Cerebellar cortex (tissue), 1 donor: Measurements from ENCODE around the gene GALNT10.
A peak's percentile ranks its signal among the peaks of the same experiment; 100 is the strongest.

Experiments used
- DNase-seq: peaks from one replicate; pipeline ENCODE4 v3.0.0-alpha.2; 2015; ENCODE audit warnings: low spot score

The GALNT10 gene

GRCh38 chr5:154380263-154380662 lies 189.7 kb downstream of the GALNT10 start:
- no peak for DNase-seq

DNA sequence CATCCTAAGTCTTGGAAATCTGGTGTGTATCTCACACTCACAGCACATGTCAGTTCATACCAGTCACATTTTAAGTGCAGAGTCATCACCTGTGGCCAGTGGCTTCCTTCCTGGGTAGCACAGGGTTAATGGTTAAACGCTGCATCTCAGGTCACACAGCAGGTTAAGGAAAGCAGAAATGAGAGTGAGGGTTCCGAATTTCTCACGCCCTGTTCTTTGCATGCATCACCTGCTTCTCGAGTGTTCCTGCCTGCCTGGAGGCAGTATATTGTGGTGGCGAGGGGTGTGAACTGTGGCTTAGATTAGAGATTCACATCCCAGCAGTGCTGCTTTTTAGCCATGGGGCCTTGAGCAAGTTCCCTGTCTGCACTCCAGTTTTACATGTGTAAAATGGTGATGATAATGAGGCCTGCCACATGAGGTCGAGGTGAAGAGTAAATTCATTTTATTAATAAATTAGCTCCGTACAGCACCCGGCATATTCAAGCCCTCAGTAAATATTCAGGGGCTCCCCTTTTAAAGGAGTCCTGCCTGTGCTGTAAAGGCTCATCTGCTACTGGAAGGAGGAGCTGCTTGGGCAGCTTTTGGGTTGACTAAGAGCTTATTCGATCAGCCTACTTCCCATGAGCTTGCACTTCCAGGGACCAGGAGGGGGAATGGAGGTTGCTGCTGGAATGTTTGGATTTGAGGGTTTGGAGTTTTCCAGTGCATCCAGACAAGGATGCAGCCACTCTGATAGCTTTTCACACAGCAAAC lies 194.1 kb downstream of the GALNT10 start:
- DNase-seq: no peak

DNA sequence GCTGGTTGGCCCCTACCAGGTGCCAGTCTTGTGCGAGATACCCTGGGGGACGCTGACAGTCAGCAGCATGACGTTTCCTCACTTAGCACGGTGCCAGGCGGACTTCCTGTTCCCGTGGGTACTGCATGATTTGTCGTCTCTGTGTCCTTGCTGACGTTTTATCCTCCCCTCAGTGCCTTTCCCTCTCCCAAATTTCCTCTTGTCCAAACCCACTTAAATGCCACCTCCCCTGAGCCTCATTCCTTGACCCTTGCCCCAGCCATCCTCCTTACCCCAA lies 194.6 kb downstream of the GALNT10 start:
- DNase-seq: no peak

- DNase-seq: no peak
These were observed 196.6 kb downstream of the GALNT10 start for GRCh38 chr5:154386952-154387629.

- no peak for DNase-seq
These were observed 198.3 kb downstream of the GALNT10 start for GRCh38 chr5:154388842-154389241.

GRCh38 chr5:154390096-154390495 lies 199.6 kb downstream of the GALNT10 start:
- DNase-seq: no peak

DNA sequence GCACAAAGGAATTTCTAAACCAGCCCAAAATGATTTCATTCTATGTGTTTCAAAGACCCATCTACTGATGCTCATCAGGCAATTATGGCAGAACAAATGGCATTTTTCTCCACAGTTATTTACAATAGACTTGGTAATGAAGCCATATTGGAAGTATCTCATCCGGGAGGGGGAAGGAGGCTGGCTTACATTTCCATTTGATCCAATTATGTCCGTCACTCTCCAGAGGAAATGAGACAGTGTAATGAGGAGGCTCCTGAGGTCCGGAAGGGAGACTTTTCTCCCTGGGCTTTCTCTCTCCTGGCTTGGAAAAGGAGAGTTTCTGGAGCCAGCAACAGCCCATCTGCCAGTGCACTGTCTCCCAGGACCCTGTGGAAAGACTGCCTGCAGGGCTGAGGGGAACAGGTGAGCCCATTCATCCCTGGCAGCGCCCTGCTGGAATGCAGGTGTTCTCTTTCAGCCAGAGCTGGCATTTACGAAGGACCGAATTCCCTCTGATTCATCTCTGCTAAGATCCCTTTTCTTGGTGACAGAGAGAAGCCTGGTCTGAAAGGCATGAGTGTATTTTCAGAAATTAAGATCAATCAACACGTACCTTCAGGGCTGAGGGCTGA lies 200.3 kb downstream of the GALNT10 start:
- DNase-seq: no peak

DNA sequence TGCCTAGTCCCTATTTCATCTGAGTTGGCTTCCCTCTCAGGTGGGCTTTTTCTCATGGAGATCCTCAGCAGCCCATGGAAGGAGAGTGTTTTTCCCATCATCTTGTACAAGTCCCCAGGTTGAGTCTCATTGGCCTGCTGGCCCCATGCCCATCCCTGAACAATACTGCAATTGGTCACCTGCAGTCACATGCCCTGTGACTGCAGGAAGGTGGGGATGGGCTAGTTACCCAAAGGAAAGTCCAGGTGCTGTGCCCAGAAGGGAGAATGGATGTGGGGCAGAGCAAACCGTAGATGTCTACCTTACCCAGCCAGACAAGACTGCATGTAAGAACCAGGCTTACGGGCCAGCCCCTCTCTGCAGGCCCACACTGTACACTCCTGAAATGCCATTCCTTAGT lies 201.3 kb downstream of the GALNT10 start:
- DNase-seq: no peak

DNA sequence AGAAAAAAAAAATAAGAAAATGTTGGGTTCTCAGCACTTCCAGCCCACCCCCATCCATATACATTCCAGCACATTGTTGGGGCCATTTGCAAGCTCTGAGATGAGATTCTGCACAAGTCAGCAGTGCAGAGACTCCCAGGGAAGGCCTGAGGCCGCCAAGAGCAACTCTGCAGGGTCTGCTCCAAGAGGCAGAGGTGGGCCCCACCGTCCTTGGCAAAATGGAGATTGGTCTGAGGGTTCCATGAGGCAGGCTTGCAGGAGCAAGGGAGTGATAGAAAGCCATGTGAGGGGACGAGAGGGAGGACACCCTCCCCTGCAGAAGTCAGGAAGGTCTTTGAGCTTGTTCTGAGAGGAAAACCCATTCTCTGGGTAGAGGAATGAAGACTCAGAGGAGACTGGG lies 203.3 kb downstream of the GALNT10 start:
- no peak for DNase-seq

DNA sequence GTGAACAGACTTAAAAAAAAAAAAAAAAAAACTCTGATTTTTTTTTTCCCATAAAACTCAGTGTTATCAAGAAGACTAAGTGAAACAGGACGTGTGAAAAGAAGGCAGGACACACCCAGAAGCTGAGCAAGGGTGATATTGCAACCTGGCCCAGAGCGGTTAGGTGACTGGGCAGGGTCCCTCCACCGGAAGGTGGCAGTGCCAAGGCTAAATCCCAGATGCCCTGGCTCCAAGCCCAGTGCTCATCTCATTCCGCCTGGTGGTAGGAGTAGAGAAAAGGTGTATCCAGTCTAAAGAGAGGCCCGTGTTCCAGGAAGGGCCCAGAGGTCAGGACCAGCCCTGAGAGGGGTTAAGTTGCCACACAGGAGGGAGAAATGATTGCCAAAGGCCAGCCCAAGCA lies 203.8 kb downstream of the GALNT10 start:
- no peak for DNase-seq

DNA sequence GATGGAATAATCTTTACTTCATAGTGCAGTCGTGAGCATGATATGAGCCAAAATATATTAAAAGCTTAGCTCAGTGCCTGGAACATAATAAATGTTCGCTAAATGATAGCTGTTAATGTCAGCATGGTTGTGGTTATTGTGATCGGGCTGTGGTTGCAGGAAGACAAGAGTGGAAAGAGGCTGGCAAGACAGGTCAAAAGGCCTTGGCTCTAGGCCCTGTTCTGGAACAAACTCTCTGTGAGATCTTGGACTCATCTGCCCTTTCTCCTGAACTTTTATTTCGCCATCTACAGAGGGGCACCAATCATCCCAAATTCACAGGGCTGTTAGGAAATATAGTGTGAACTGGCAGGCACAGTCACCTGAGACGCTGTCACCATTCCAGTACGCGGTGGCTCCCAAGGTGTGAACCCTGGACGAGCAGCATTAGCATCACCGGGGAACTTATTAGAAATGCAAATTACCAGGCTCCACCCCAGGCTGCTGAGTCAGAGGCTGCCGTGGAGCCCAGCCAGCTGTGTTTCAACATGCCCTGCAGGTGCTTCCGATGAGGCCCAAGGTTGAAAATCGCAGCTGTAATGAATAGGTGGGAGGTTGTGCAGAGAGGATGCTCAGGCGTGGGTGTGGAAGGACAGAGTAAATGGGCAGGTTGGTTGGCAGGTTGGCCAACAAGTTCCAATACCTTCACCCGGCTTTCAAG lies 205.0 kb downstream of the GALNT10 start:
- DNase-seq: no peak

DNA sequence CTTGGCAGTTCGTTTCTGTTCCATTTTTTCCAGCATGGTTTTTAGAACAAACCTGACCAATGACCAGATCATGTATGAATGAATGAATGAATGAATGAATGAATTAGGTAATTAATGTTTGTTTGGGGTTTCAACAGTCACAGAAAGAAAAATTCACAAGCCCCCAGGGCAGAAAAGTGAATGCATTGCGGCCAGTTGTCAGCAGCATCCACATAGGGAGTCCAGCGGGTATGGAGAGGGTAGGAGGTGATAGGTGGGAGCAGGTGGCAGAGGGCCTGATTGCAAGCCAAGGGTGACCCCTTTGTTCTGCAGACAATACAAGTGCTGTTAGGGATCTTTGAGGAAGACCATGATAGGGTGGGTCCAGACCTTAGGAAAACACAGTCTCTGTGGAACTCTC lies 205.6 kb downstream of the GALNT10 start:
- DNase-seq: no peak

GRCh38 chr5:154397652-154398406 lies 207.3 kb downstream of the GALNT10 start:
- DNase-seq: no peak

DNA sequence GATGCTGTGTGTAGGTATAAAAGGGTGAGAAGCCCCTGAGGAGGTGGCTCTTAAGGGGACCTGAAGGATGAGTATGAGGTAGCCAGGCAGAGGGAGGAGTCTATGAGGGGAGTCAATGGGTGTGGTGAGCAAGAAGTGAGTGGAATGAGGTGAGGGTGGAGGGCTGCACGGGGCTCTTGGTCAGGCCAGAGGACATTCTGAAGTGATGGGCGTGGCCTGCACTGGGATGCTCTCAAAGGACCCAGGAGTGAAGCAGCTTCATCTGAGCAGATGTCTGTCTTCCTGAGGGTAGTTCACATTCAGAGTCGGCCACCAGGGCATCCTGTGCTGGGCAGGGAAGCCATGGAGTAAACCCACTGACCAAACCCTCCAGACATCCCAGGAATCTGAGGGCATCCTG lies 210.1 kb downstream of the GALNT10 start:
- no peak for DNase-seq

DNA sequence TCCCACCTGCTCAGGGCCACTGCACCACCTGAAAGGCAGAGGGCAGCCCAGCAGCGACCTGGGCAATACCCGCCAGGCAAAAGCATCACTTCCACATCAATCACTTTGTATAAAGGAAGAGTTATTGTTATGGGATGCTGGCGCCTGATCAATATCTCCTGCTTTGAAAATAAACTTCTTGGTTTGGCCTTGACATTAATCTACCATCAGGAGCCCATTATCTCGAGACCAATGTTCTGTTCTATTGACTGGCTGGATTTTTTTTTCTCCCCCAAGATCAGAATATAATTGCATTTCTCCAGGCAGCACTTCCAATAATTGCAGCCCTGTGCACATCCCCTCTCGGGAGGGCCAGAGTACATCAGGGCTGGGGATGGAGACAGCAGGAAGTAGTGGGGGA lies 210.8 kb downstream of the GALNT10 start:
- no peak for DNase-seq

GRCh38 chr5:154401931-154402330 lies 211.4 kb downstream of the GALNT10 start:
- DNase-seq: no peak

DNA sequence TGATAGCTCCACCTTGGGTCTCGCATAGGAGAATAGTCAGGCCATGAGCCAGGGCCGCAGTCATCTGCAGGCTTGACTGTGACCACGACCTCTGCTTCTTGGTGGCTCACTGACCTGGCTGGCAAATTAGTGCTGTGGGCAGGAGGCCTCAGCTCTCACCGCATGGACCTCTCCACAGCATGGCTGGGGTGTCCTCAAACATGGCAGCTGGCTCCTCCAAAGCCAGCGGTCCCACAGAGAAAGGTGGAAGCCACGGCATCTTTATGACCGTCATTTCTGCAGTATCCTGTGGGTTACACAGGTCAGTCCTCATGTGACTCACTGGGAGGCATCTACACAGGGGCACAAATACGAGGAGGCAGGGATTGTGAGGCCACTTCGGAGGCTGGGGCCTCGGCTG lies 212.1 kb downstream of the GALNT10 start:
- no peak for DNase-seq

- no peak for DNase-seq
These were observed 212.7 kb downstream of the GALNT10 start for GRCh38 chr5:154403234-154403633.

DNA sequence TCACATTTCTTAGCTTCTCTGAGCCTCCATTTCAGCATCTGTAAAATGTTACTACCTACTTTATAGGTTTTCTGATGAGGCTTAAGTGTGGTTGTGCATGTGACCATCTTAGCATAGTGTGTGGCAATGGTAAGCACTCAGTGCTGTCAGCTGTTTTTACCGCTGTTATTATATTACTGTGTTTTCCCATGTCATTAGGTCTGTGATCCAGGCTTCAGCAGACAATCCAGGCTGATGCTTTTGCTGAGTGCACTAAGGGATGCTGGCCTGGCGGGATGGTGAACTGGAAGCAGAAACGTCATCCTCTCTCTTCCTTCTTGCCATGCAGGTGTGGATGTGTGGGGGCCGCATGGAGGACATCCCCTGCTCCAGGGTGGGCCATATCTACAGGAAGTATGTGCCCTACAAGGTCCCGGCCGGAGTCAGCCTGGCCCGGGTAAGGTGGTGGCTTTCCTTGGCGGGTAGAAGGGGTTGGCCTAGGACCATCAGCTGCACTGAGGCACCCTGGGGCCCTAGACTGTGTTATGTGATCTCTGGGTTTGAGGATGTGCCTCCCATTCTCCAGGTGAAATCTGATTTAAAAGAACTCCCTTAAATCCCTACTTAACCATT lies 213.3 kb downstream of the GALNT10 start:
- DNase-seq: no peak

DNA sequence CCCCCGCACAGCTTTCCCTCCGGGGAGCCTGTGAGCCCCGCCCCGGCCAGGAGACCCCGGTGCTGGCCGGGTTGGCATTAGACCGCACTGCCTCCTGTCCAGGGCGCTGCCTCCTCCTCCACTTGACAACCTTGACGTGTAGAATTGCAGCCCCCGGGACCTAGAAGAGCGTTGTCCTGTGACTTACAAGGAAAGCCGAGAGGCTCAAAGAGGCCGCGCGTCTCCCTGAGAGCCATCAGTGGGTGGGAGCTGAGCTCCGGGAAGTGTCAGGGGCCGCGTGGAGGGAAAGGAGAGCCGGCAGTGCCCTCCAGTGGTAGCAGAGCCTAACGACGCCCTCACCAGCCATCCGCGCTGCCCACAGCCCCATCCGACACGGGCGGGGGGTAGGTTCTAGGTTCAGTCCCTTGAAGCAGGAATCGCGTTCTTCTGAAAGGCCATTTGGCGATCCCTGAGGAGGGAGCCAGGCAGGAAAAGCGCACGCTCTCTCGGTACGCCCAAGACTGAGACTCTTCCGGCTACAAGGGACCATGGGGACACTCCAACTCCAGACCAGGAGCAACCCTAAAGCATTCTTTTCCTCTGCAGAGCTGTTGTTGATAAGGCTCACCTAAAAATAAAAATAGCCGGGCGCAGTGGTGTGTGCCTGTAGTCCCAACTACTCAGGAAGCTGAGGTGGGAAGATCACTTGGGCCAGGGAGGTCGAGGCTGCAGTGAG lies 214.7 kb downstream of the GALNT10 start:
- DNase-seq: peak; percentile 74

DNA sequence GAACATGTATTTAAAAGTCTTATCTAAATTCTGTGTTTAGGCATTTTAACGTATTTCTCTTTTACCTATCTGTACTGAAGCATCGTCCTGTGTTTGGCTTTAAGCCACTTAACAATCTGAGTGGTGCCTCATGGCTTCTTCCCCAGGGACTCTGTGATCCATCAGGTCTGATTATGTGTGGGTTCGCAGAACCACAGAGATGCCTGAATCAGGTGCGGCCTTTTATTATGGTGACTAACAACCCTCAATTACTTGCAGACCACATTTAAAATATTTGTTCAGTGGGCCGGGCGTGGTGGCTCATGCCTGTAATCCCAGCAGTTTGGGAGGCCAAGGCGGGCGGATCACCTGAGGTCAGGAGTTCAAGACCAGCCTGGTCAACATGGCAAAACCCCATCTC lies 215.7 kb downstream of the GALNT10 start:
- no peak for DNase-seq
